ENCODE data around the gene KIAA1328. TPM values are rescaled to one million over a fixed set of nuclear protein-coding genes. Genes with fewer than 3 reads are reported as not detected.

KIAA1328 gene
- total RNA-seq, 1 experiment from 2014 or later = 6.2 TPM

- CTCF ChIA-PET = no interaction called here
- Histone ChIP-seq H3K27ac (ENCODE audit: low read length) (no peak overlapping the region), H3K27me3 (ENCODE audit: control insufficient read depth, insufficient read depth, low read length) (no peaks in the 10 kb centered on the region), H3K4me1 (ENCODE audit: control insufficient read depth, insufficient read depth, low read length) (no peaks in the 10 kb centered on the region), H3K4me3 (ENCODE audit: low read depth in 2 of 2, low read length in 2 of 2) (no peak overlapping the region), H3K36me3 (ENCODE audit: control insufficient read depth, insufficient read depth, low read length) (no peaks in the 10 kb centered on the region), H3K9me3 (ENCODE audit: control insufficient read depth, insufficient read depth, low read depth, low read length) (no peaks in the 10 kb centered on the region)
- in situ Hi-C loops (cut with HindIII; ENCODE audit: low pct_unique_long_range_greater_than_20kb, low sequenced_read_pairs) = no loop called here
- DNase-seq (ENCODE audit: low read depth, low spot score) = no peak
- no TSS peak for BruUV-seq (replicated peaks)
- POLR2A ChIA-PET = no interaction called here
- intact Hi-C loops (cut with micrococcal nuclease; ENCODE audit: unreplicated experiment) = no loop called here
- no peak for TF ChIP-seq POLR2AphosphoS5 (IDR thresholded peaks at IDR 0.05; ENCODE audit: low read depth, low read length)
- no peak for TF ChIP-seq REST (IDR thresholded peaks at IDR 0.05; ENCODE audit: insufficient read depth in 1 of 2, low read depth in 2 of 2, low read length in 1 of 2)
- no peak for TF ChIP-seq SIN3A (IDR thresholded peaks at IDR 0.05; ENCODE audit: borderline replicate concordance, insufficient read depth, low read depth, low read length)
- TF ChIP-seq CTCF (IDR thresholded peaks at IDR 0.05) = no peak
- TF ChIP-seq TCF7L2 (IDR thresholded peaks at IDR 0.05; ENCODE audit: low read depth, low read length) = no peak
- ATAC-seq = no peak
Measured at GRCh38 chr18:37135177-37135576, 306.2 kb downstream of the KIAA1328 start.

- ChIA-PET CTCF (no interaction called here), POLR2A (no interaction called here)
- no peak for ATAC-seq
- Histone ChIP-seq H3K36me3 (ENCODE audit: control insufficient read depth, insufficient read depth, low read length) (no peaks in the 10 kb centered on the region), H3K4me1 (ENCODE audit: control insufficient read depth, insufficient read depth, low read length) (no peaks in the 10 kb centered on the region), H3K9me3 (ENCODE audit: control insufficient read depth, insufficient read depth, low read depth, low read length) (no peaks in the 10 kb centered on the region), H3K27ac (ENCODE audit: low read length) (no peak overlapping the region), H3K4me3 (ENCODE audit: low read depth in 2 of 2, low read length in 2 of 2) (no peak overlapping the region), H3K27me3 (ENCODE audit: control insufficient read depth, insufficient read depth, low read length) (no peaks in the 10 kb centered on the region)
- TF ChIP-seq POLR2AphosphoS5 (IDR thresholded peaks at IDR 0.05; ENCODE audit: low read depth, low read length) = no peak
- no peak for TF ChIP-seq CTCF (IDR thresholded peaks at IDR 0.05)
- TF ChIP-seq SIN3A (IDR thresholded peaks at IDR 0.05; ENCODE audit: borderline replicate concordance, insufficient read depth, low read depth, low read length) = no peak
- no peak for TF ChIP-seq REST (IDR thresholded peaks at IDR 0.05; ENCODE audit: insufficient read depth in 1 of 2, low read depth in 2 of 2, low read length in 1 of 2)
- TF ChIP-seq TCF7L2 (IDR thresholded peaks at IDR 0.05; ENCODE audit: low read depth, low read length) = no peak
- intact Hi-C loops (cut with micrococcal nuclease; ENCODE audit: unreplicated experiment) (no loop called here), in situ Hi-C loops (cut with HindIII; ENCODE audit: low pct_unique_long_range_greater_than_20kb, low sequenced_read_pairs) (no loop called here)
- no TSS peak for BruUV-seq (replicated peaks)
- no peak for DNase-seq (ENCODE audit: low read depth, low spot score)
Measured at GRCh38 chr18:37138456-37138855, 309.5 kb downstream of the KIAA1328 start.
